GM12864 (cell line): ENCODE results near the gene NPAS1.

ENCODE experiments used
- DNase-seq: peaks from one replicate; pipeline ENCODE4 v3.0.0-alpha.2; 2011; ENCODE audit warnings: low read depth
- H3K4me3 ChIP-seq: 2 replicates; pipeline ENCODE4 v1.5.1; 2011; ENCODE audit warnings: mild to moderate bottlenecking, low read depth, low read length, control low read depth
- TF ChIP-seq, protein P1 (sequence below): IDR thresholded peaks from 2 replicates; pipeline ENCODE4 v1.5.1; 2011; ENCODE audit warnings: low read depth, mild to moderate bottlenecking, moderate library complexity, low read length, control low read depth, inconsistent platforms; ENCODE audit errors: missing control alignments

NPAS1 gene

DNA sequence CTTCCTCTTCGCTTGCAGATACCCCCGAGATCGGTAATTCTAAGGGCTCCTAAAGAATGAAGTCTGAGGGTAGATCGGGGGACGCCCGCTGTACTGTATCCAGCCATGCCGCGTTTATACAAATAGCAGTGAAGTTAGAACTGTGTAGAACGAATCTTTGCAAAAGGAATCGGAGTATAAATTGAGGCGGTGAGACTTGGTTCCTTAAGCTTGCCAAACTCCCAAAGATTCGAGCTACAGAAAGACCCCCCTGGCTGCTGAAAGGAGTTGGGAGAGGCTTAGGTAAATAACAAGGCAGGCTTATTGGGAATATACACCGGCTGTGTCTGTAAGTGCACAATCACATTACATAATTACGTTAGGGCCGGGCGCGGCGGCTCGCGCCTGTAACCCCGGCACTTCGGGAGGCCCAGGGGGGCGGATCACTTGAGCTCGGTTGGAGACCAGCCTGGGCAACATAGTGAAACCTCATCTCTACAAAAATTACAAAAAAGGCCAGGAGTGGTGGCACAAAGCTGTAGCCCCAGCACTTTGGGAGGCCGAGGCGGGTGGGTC lies 16.5 kb downstream of the NPAS1 start:
- H3K4me3 ChIP-seq, result peak overlapping the region; percentile 59
- no peak for DNase-seq
- TF ChIP-seq, protein P1, sequence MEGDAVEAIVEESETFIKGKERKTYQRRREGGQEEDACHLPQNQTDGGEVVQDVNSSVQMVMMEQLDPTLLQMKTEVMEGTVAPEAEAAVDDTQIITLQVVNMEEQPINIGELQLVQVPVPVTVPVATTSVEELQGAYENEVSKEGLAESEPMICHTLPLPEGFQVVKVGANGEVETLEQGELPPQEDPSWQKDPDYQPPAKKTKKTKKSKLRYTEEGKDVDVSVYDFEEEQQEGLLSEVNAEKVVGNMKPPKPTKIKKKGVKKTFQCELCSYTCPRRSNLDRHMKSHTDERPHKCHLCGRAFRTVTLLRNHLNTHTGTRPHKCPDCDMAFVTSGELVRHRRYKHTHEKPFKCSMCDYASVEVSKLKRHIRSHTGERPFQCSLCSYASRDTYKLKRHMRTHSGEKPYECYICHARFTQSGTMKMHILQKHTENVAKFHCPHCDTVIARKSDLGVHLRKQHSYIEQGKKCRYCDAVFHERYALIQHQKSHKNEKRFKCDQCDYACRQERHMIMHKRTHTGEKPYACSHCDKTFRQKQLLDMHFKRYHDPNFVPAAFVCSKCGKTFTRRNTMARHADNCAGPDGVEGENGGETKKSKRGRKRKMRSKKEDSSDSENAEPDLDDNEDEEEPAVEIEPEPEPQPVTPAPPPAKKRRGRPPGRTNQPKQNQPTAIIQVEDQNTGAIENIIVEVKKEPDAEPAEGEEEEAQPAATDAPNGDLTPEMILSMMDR, result no peak

DNA sequence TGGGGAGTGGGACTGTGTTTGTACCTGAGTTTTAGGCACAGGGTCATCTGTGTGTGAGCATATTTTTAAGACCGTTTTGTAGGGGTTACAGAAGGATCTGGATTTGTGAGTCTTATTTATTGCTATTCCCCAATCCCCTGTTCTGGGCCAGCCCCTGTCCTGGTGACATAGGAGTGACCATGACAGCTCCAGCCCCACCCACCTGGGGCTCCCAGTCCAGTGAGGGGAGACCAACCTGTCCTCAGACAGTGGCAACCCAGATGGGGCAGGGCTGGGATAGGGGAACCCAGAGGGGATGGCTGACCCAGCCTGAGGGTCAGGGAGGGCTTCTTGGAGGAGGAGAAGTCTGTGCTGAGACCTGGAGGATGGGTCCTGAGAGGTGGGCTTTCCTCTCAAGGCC lies 18.1 kb downstream of the NPAS1 start:
- H3K4me3 ChIP-seq, result no peak overlapping the region
- DNase-seq, result no peak
- TF ChIP-seq, protein P1, result no peak

DNA sequence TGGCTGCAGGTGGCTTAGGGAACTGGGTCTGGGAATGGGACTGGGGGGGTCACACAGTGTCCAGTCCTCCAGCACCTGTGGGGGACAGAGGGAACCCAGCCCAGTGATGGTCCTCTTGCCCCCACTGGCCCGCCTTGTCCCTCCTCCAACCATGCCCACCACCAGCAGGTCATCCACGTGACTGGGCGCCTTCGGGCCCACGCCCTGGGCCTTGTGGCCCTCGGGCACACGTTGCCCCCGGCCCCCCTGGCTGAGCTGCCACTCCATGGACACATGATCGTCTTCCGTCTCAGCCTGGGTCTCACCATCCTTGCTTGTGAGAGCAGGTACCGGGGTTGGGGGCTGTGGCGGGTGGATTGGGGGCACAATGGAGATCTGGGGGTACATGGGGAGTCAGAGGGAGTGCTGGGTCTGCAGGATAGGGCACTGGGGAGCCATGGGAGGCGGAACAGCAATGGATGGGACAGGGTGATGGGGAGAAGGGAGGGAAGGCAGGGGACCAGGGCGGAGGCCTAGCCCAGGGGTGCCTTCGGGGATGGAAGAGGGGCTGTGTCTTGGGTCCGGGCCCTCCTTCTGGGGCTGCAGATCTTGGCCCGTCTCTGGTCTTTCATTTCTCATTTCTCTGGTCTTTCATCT lies 19.7 kb downstream of the NPAS1 start:
- no peak for DNase-seq
- TF ChIP-seq, protein P1, result no peak
- no peak overlapping the region for H3K4me3 ChIP-seq

DNA sequence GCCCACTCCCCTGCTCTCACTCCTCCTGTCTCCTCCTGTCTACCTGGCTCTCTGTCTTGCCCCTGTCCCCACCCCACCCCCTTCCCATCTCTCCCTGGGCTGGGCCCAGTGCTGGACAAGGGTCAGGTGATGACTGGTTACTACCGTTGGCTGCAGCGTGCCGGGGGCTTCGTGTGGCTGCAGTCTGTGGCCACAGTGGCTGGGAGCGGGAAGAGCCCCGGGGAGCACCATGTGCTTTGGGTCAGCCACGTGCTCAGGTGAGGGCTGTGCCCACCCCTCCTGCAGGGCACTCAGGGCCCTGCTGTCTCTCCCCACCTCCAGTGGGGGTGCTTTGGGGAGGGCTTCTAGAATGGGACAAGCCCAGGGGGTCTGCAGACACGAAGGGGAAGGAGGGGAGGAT lies 21.2 kb downstream of the NPAS1 start:
- TF ChIP-seq, protein P1, result no peak
- H3K4me3 ChIP-seq, result no peak overlapping the region
- no peak for DNase-seq

DNA sequence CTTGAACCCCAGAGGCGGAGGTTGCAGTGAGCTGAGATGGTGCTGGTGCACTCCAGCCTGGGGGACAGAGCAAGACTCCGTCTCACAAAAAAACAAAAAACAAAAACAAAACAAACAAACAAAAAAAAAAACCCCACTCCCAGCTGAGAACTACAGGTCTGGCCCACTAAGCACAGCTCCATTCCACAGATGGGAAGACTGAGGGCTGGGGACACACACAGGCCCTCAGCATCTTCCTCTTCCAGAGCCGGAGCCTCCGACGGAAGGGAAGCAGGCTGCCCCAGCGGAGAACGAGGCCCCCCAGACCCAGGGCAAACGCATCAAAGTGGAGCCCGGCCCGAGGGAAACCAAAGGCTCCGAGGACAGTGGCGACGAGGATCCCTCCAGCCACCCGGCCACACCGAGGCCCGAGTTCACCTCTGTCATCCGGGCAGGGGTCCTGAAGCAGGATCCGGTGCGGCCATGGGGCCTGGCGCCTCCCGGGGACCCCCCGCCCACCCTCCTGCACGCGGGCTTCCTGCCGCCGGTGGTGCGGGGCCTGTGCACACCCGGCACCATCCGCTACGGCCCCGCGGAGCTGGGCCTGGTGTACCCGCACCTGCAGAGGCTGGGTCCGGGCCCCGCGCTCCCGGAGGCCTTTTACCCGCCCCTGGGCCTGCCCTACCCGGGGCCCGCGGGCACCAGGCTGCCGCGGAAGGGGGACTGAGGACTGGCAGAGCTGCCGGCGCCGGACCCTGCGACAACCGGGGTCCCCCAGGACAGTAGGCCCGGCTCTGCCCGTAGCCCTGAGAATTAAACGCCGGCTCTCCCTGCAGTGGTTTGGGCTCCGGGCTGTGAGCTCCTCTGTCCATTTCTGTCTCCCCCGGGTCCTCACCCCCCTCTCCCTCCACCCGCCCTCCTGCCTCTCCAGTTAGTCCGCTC lies 25.6 kb downstream of the NPAS1 start:
- TF ChIP-seq, protein P1, result no peak
- H3K4me3 ChIP-seq, result no peak overlapping the region
- no peak for DNase-seq

DNA sequence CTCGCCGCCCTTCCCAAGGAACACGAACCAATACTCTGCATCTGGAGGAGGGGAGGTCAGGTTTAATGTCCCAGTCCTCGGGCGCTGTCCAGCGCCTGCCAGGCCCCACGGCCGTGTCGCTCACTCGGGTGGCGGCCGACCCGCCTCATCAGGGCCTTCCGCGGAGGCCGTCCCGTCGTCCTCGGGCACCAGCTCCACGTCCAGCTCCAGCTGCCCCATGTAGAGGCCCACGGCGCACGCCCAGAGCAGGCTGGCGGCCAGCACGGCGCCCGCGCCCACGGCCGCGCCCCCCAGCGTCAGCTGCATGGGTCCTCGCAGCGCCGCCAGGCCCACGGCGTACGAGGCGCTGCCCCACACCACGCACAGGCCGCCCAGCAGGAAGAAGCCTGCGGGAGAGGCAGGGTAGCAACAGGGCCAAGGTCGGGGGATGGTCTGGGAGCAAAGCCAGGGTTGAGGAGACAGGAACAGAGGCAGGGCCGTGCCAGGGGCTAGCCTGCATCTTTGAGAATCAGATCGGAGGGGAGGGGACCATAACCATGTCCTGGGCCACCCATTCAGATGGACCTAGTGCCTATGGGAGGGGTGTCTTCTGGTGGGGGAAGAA lies 26.3 kb downstream of the NPAS1 start:
- no peak for DNase-seq
- TF ChIP-seq, protein P1, result no peak
- H3K4me3 ChIP-seq, result no peak overlapping the region
